HG03571 (cell line): ENCODE measurements around the gene MDH2.
"Not testable (repeated sequence)": the region's sequence is repeated elsewhere in the genome, so short reads cannot be mapped to it uniquely, and the experiment has no call there.

Source experiments
- ATAC-seq: cut with Tn5 transposase; IDR thresholded peaks from one replicate; pipeline ENCODE4 v1.9.1; 2021; ENCODE audit not compliant: unreplicated experiment

MDH2 gene

GRCh38 chr7:76047811-76048667 lies at the start of gene MDH2, which contains the start of gene STYXL1:
Gene MDH2 (plus strand): TSS chr7:76048106. CDS start chr7:76048161, 55 bp downstream.
Gene STYXL1 (minus strand): TSS chr7:76048000. CDS start chr7:76030523, 17,477 bp downstream.
- peak; percentile 87 for ATAC-seq

- no peak for ATAC-seq
Measured at GRCh38 chr7:76000566-76000965, 47.3 kb upstream of the MDH2 start.

GRCh38 chr7:76002139-76002538 lies 45.8 kb upstream of the MDH2 start:
- ATAC-seq: no peak

- no peak for ATAC-seq
Measured at GRCh38 chr7:76002822-76003221, 45.1 kb upstream of the MDH2 start.

- ATAC-seq: no peak
Measured at GRCh38 chr7:76003351-76003750, 44.6 kb upstream of the MDH2 start.

- ATAC-seq: not testable (repeated sequence)
Measured at GRCh38 chr7:76005004-76005403, 42.9 kb upstream of the MDH2 start.

- no peak for ATAC-seq
Measured at GRCh38 chr7:76008156-76008687, 39.7 kb upstream of the MDH2 start.

GRCh38 chr7:76009672-76010600 lies 38.0 kb upstream of the MDH2 start:
- no peak for ATAC-seq

GRCh38 chr7:76011442-76011861 lies 36.5 kb upstream of the MDH2 start:
- no peak for ATAC-seq

GRCh38 chr7:76016191-76016947 lies 31.5 kb upstream of the MDH2 start:
- ATAC-seq: no peak

GRCh38 chr7:76018520-76018919 lies 29.4 kb upstream of the MDH2 start:
- ATAC-seq: not testable (repeated sequence)

GRCh38 chr7:76020031-76020714 lies 27.7 kb upstream of the MDH2 start:
- no peak for ATAC-seq

- ATAC-seq: no peak
Measured at GRCh38 chr7:76022026-76022780, 25.7 kb upstream of the MDH2 start.

- ATAC-seq: no peak
Measured at GRCh38 chr7:76023002-76023401, 24.9 kb upstream of the MDH2 start.

GRCh38 chr7:76029682-76030081 lies 18.2 kb upstream of the MDH2 start:
- not testable (repeated sequence) for ATAC-seq

- ATAC-seq: no peak
Measured at GRCh38 chr7:76031964-76032363, 15.9 kb upstream of the MDH2 start.

GRCh38 chr7:76037310-76037709 lies 10.6 kb upstream of the MDH2 start:
- no peak for ATAC-seq

GRCh38 chr7:76040126-76040525 lies 7.8 kb upstream of the MDH2 start:
- no peak for ATAC-seq

GRCh38 chr7:76044375-76044865 lies 3.5 kb upstream of the MDH2 start:
- ATAC-seq: no peak
